Measurements from ENCODE around the gene SDC1. TPM values are rescaled to one million over a fixed set of nuclear protein-coding genes. Genes with fewer than 3 reads are reported as not detected.

SDC1 gene
- total RNA-seq, 2 experiments from 2014 or later: 0.10 TPM; not detected in 1

- H3K9me3 ChIP-seq (ENCODE audit: low read length): no peaks in the 10 kb centered on the region
- no peak overlapping the region for H3K4me3 ChIP-seq (ENCODE audit: low read depth, low read length, poor library complexity, severe bottlenecking)
- H2AFZ ChIP-seq (ENCODE audit: low read length): no peak overlapping the region
- no peak overlapping the region for H3K4me2 ChIP-seq (ENCODE audit: low read length)
- intact Hi-C loops (cut with micrococcal nuclease; ENCODE audit: unreplicated experiment): no loop called here
- ChIA-PET POLR2A (no interaction called here), CTCF (ENCODE audit: unreplicated experiment) (interaction anchor here (0.5 kb wide), 1 partner anchor 68 kb away, joined by 4 read pairs; no protein-coding TSS in a partner anchor)
- H3K27ac ChIP-seq (ENCODE audit: low read depth, low read length, poor library complexity, severe bottlenecking): no peak overlapping the region
- DNase-seq (ENCODE audit: low spot score): no peak
- BruUV-seq (replicated peaks): no TSS peak
- TF ChIP-seq CTCF (conservative IDR thresholded peaks at IDR 0.05; ENCODE audit: low read length) (no peak), EZH2phosphoT487 (IDR thresholded peaks at IDR 0.05; ENCODE audit: borderline replicate concordance, low read depth, low read length) (no peak)
- H3K79me2 ChIP-seq (ENCODE audit: insufficient read depth, low read depth, low read length): no peaks in the 10 kb centered on the region
- no peaks in the 10 kb centered on the region for H3K4me1 ChIP-seq (ENCODE audit: insufficient read depth, low read length, poor library complexity, severe bottlenecking)
- no peaks in the 10 kb centered on the region for H4K20me1 ChIP-seq (ENCODE audit: insufficient read depth, low read length)
- H3K36me3 ChIP-seq (ENCODE audit: insufficient read depth, low read length): no peaks in the 10 kb centered on the region
- no peaks in the 10 kb centered on the region for H3K9me2 ChIP-seq (ENCODE audit: insufficient read depth, low read length)
Measured at GRCh38 chr2:20175931-20176330, 49.0 kb downstream of the SDC1 start.

GRCh38 chr2:20175267-20175666 is 49.7 kb downstream of the SDC1 start:
- no TSS peak for BruUV-seq (replicated peaks)
- POLR2A ChIA-PET: no interaction called here
- Histone ChIP-seq H3K9me2 (ENCODE audit: insufficient read depth, low read length) (no peaks in the 10 kb centered on the region), H3K9me3 (ENCODE audit: low read length) (no peaks in the 10 kb centered on the region), H3K4me3 (ENCODE audit: low read depth, low read length, poor library complexity, severe bottlenecking) (no peak overlapping the region), H3K79me2 (ENCODE audit: insufficient read depth, low read depth, low read length) (no peaks in the 10 kb centered on the region), H3K4me2 (ENCODE audit: low read length) (no peak overlapping the region), H3K36me3 (ENCODE audit: insufficient read depth, low read length) (no peaks in the 10 kb centered on the region), H2AFZ (ENCODE audit: low read length) (no peak overlapping the region), H3K4me1 (ENCODE audit: insufficient read depth, low read length, poor library complexity, severe bottlenecking) (no peaks in the 10 kb centered on the region), H4K20me1 (ENCODE audit: insufficient read depth, low read length) (no peaks in the 10 kb centered on the region), H3K27ac (ENCODE audit: low read depth, low read length, poor library complexity, severe bottlenecking) (no peak overlapping the region)
- TF ChIP-seq CTCF (conservative IDR thresholded peaks at IDR 0.05; ENCODE audit: low read length): no peak
- intact Hi-C loops (cut with micrococcal nuclease; ENCODE audit: unreplicated experiment): no loop called here
- no peak for DNase-seq (ENCODE audit: low spot score)
- CTCF ChIA-PET (ENCODE audit: unreplicated experiment): no interaction called here

- POLR2A ChIA-PET: no interaction called here
- intact Hi-C loops (cut with micrococcal nuclease; ENCODE audit: unreplicated experiment): no loop called here
- CTCF ChIA-PET (ENCODE audit: unreplicated experiment): no interaction called here
Measured at GRCh38 chr2:20174410-20174809, 50.5 kb downstream of the SDC1 start.

More at GRCh38 chr2:20174410-20174809, 50.5 kb downstream of the SDC1 start:
- no TSS peak for BruUV-seq (replicated peaks)
- H3K4me2 ChIP-seq (ENCODE audit: low read length): no peak overlapping the region
- H3K79me2 ChIP-seq (ENCODE audit: insufficient read depth, low read depth, low read length): no peaks in the 10 kb centered on the region
- H2AFZ ChIP-seq (ENCODE audit: low read length): no peak overlapping the region
- no peaks in the 10 kb centered on the region for H3K9me3 ChIP-seq (ENCODE audit: low read length)
- no peaks in the 10 kb centered on the region for H3K4me1 ChIP-seq (ENCODE audit: insufficient read depth, low read length, poor library complexity, severe bottlenecking)
- H3K36me3 ChIP-seq (ENCODE audit: insufficient read depth, low read length): no peaks in the 10 kb centered on the region
- H3K27ac ChIP-seq (ENCODE audit: low read depth, low read length, poor library complexity, severe bottlenecking): no peak overlapping the region
- H4K20me1 ChIP-seq (ENCODE audit: insufficient read depth, low read length): no peaks in the 10 kb centered on the region
- H3K9me2 ChIP-seq (ENCODE audit: insufficient read depth, low read length): no peaks in the 10 kb centered on the region
- no peak for DNase-seq (ENCODE audit: low spot score)
- H3K4me3 ChIP-seq (ENCODE audit: low read depth, low read length, poor library complexity, severe bottlenecking): no peak overlapping the region
- TF ChIP-seq CTCF (conservative IDR thresholded peaks at IDR 0.05; ENCODE audit: low read length) (no peak), EZH2phosphoT487 (IDR thresholded peaks at IDR 0.05; ENCODE audit: borderline replicate concordance, low read depth, low read length) (no peak)
